WTC11 (cell line): ENCODE measurements around the gene ACTN1. TPM values are rescaled to one million over a fixed set of nuclear protein-coding genes. Genes with fewer than 3 reads are reported as not detected.
"Not testable (repeated sequence)": the region's sequence is repeated elsewhere in the genome, so short reads cannot be mapped to it uniquely, and the experiment has no call there.

Source experiments
- ATAC-seq: fragments of 200-7000 bp; cut with Tn5 transposase; 2 replicates; pipeline ENCODE4 v1.10.0; 2021; ENCODE audit warnings: mild to moderate bottlenecking, moderate library complexity
- CTCF ChIA-PET: fragments of 300-600 bp; sonication (Branson Sonifier 250); formaldehyde crosslinking; loops from one replicate; lab custom pipeline; 2021; ENCODE audit warnings: antibody characterized with exemption; lab: Charles Lee
- POLR2A ChIA-PET: fragments of 350-600 bp; sonication (Branson Sonifier 250); formaldehyde crosslinking; loops from one replicate; lab custom pipeline; 2021; ENCODE audit warnings: antibody characterized with exemption; lab: Charles Lee
- DNase-seq: peaks from one replicate; pipeline ENCODE4 v3.0.0; 2021; ENCODE audit warnings: low spot score
- H3K27ac Mint-ChIP-seq: 2 replicates; pipeline ENCODE4 v1.8.0; 2021; ENCODE audit warnings: mixed read lengths
- H3K27me3 Mint-ChIP-seq: 2 replicates; pipeline ENCODE4 v1.8.0; 2021; ENCODE audit warnings: low read depth, mild to moderate bottlenecking, moderate library complexity, mixed read lengths
- H3K36me3 Mint-ChIP-seq: 2 replicates; pipeline ENCODE4 v1.8.0; 2021; ENCODE audit warnings: mixed read lengths
- H3K4me1 Mint-ChIP-seq: 2 replicates; pipeline ENCODE4 v1.8.0; 2022; ENCODE audit warnings: mixed read lengths
- H3K4me3 Mint-ChIP-seq: 2 replicates; pipeline ENCODE4 v1.8.0; 2021; ENCODE audit warnings: mild to moderate bottlenecking, moderate library complexity, mixed read lengths
- H3K9me3 Mint-ChIP-seq: 2 replicates; pipeline ENCODE4 v1.8.0; 2021; ENCODE audit warnings: mixed read lengths
- CREM ChIP-seq: sonication (generic); formaldehyde crosslinking; IDR thresholded peaks from 2 replicates; pipeline ENCODE4 v1.8.1; 2022; ENCODE audit warnings: mild to moderate bottlenecking, missing genetic modification reagents, moderate library complexity
- ELF4 ChIP-seq: sonication (generic); formaldehyde crosslinking; IDR thresholded peaks from 2 replicates; pipeline ENCODE4 v1.8.1; 2022; ENCODE audit warnings: low read depth, mild to moderate bottlenecking, moderate library complexity, missing genetic modification reagents
- FOXP1 ChIP-seq: sonication (generic); formaldehyde crosslinking; IDR thresholded peaks from 2 replicates; pipeline ENCODE4 v1.8.0; 2022; ENCODE audit warnings: missing genetic modification reagents, mild to moderate bottlenecking, moderate library complexity, borderline replicate concordance
- MXD4 ChIP-seq: fragments of 250-450 bp; sonication (Bioruptor Pico); IDR thresholded peaks from 2 replicates; pipeline ENCODE4 v1.8.0; 2021; ENCODE audit warnings: mild to moderate bottlenecking, moderate library complexity, borderline replicate concordance
- NR2C2 ChIP-seq: sonication (generic); formaldehyde crosslinking; IDR thresholded peaks from 2 replicates; pipeline ENCODE4 v1.8.0; 2022; ENCODE audit warnings: mild to moderate bottlenecking, missing genetic modification reagents
- SMAD4 ChIP-seq: sonication (generic); formaldehyde crosslinking; IDR thresholded peaks from 2 replicates; pipeline ENCODE4 v1.8.0; 2022; ENCODE audit warnings: mild to moderate bottlenecking, missing genetic modification reagents
- ZNF396 ChIP-seq: fragments of 250-450 bp; sonication (Bioruptor Pico); IDR thresholded peaks from 2 replicates; pipeline ENCODE4 v1.8.0; 2021; ENCODE audit warnings: mild to moderate bottlenecking, moderate library complexity, borderline replicate concordance
- total RNA-seq: library from RNA; stranded (reverse); gene quantifications from 3 replicates; pipeline ENCODE4 v1.2.3, GENCODE V29; 2021
- TF ChIP-seq, protein P1 (sequence below): sonication (generic); formaldehyde crosslinking; IDR thresholded peaks from 2 replicates; pipeline ENCODE4 v1.8.1; 2022; ENCODE audit warnings: missing genetic modification reagents, borderline replicate concordance
- TF ChIP-seq, protein P2 (sequence below): sonication (generic); formaldehyde crosslinking; IDR thresholded peaks from 2 replicates; pipeline ENCODE4 v1.8.1; 2023; ENCODE audit warnings: mild to moderate bottlenecking, missing genetic modification reagents
- TF ChIP-seq, protein P3 (sequence below): sonication (generic); formaldehyde crosslinking; IDR thresholded peaks from 2 replicates; pipeline ENCODE4 v1.8.1; 2022; ENCODE audit warnings: low read depth, mild to moderate bottlenecking, moderate library complexity, missing genetic modification reagents, borderline replicate concordance
- TF ChIP-seq, protein P4 (sequence below): sonication (generic); formaldehyde crosslinking; conservative IDR thresholded peaks from 2 replicates; pipeline ENCODE4 v1.8.1; 2022; ENCODE audit warnings: mild to moderate bottlenecking, missing genetic modification reagents
- TF ChIP-seq, protein P5 (sequence below): sonication (generic); formaldehyde crosslinking; IDR thresholded peaks from 2 replicates; pipeline ENCODE4 v1.8.0; 2022; ENCODE audit warnings: mild to moderate bottlenecking, missing genetic modification reagents

Gene ACTN1
- total RNA-seq, 1 experiment from 2014 or later: 196 TPM

DNA sequence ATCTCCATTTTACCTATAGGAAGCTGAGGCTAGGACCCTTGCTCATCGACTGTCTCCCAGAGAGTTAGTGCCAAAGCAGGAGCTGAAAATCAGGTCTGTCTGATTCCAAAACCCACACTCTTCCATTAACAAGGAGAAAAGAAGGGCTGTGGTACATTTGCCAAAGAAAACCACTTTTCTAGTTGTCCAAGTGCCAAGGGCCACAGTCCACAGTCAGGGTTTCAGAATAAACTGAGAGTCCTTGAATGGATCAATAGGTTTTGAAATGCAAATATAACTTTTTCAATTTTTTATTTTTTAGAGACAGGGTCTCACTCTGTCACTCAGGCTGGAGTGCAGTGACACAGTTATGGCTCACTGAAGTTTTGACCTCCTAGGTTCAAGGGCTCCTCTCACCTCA, 130.8 kb downstream of the ACTN1 start (continued):
- TF ChIP-seq SMAD4 (CRISPR knock-in tag) (no peak), ELF4 (no peak), MXD4 (CRISPR knock-in tag) (no peak), NR2C2 (no peak), CREM (CRISPR knock-in tag) (no peak)
- TF ChIP-seq, protein P1, sequence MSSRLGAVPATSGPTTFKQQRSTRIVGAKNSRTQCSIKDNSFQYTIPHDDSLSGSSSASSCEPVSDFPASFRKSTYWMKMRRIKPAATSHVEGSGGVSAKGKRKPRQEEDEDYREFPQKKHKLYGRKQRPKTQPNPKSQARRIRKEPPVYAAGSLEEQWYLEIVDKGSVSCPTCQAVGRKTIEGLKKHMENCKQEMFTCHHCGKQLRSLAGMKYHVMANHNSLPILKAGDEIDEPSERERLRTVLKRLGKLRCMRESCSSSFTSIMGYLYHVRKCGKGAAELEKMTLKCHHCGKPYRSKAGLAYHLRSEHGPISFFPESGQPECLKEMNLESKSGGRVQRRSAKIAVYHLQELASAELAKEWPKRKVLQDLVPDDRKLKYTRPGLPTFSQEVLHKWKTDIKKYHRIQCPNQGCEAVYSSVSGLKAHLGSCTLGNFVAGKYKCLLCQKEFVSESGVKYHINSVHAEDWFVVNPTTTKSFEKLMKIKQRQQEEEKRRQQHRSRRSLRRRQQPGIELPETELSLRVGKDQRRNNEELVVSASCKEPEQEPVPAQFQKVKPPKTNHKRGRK (CRISPR knock-in tag): no peak
- TF ChIP-seq, protein P2, sequence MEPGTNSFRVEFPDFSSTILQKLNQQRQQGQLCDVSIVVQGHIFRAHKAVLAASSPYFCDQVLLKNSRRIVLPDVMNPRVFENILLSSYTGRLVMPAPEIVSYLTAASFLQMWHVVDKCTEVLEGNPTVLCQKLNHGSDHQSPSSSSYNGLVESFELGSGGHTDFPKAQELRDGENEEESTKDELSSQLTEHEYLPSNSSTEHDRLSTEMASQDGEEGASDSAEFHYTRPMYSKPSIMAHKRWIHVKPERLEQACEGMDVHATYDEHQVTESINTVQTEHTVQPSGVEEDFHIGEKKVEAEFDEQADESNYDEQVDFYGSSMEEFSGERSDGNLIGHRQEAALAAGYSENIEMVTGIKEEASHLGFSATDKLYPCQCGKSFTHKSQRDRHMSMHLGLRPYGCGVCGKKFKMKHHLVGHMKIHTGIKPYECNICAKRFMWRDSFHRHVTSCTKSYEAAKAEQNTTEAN (CRISPR knock-in tag): no peak
- TF ChIP-seq, protein P3, sequence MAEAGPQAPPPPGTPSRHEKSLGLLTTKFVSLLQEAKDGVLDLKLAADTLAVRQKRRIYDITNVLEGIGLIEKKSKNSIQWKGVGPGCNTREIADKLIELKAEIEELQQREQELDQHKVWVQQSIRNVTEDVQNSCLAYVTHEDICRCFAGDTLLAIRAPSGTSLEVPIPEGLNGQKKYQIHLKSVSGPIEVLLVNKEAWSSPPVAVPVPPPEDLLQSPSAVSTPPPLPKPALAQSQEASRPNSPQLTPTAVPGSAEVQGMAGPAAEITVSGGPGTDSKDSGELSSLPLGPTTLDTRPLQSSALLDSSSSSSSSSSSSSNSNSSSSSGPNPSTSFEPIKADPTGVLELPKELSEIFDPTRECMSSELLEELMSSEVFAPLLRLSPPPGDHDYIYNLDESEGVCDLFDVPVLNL (CRISPR knock-in tag): no peak
- TF ChIP-seq, protein P4, sequence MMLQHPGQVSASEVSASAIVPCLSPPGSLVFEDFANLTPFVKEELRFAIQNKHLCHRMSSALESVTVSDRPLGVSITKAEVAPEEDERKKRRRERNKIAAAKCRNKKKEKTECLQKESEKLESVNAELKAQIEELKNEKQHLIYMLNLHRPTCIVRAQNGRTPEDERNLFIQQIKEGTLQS (CRISPR knock-in tag): no peak
- TF ChIP-seq, all 79 proteins: peak for 0

DNA sequence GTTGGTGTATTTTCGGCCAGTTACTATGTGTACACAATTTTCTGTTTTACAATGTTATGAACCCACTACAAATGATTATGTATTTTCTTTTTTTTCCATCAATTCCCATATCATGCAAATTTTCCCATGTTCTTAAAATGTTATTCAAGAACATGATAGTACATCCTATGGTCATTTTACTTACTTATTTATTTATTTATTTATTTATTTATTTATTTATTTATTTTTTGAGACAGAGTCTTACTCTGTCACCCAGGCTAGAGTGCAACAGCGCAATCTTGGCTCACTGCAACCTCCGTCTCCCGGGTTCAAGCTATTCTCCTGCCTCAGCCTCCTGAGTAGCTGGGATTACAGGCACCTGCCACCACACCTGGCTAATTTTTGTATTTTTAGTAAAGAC, 131.5 kb downstream of the ACTN1 start:
- H3K27ac Mint-ChIP-seq, ATAC-seq, H3K4me3 Mint-ChIP-seq, CTCF ChIA-PET, H3K27me3 Mint-ChIP-seq, DNase-seq, POLR2A ChIA-PET, H3K9me3 Mint-ChIP-seq, H3K4me1 Mint-ChIP-seq, H3K36me3 Mint-ChIP-seq: not testable (repeated sequence)

DNA sequence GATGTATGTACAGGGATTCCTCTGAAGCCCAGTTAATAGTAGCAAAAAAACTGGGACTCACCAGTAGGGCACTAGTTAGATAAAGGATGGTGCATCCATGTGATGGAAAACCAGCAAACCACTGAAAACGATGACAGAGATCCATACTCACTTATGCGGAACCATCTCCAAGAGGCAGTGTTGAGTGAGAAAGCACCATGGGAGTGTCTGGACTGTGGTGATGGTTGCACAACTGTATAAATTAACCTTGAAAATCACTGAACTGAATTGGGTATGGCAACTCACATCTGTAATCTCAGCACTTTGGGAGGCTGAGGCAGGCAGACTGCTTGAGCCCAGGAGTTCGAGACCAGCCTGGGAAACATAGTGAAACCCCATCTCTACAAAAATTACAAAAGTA, 132.6 kb downstream of the ACTN1 start:
- POLR2A ChIA-PET: no interaction called here
- Mint-ChIP-seq H3K4me1 (peaks cover 8% of the 10 kb centered on the region), H3K27me3 (no peaks in the 10 kb centered on the region; the same call in 1 of the 2 replicates), H3K4me3 (no peak overlapping the region), H3K27ac (no peak overlapping the region), H3K36me3 (no peaks in the 10 kb centered on the region), H3K9me3 (0 out of 2 replicates have a peak, but pooled peaks cover 5% of the 10 kb centered on the region)
- DNase-seq (no peak), ATAC-seq (no peak)
- TF ChIP-seq FOXP1 (CRISPR knock-in tag): no peak
- CTCF ChIA-PET: no interaction called here

DNA sequence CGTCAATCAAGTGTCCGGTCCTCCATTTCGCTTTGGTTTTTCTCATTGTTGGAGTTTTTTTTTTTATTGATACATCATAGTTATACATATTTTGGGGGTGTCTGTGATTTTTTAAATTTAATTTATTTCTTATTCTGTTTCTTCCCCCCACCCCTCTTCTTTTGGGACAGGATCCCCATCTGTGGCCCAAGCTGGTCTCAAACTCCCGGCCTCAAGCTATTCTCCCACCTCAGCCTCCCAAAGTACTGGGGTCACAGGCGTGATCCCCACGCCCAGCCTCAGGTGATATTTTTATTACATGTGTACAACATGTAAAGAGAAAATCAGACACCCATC, 134.9 kb downstream of the ACTN1 start:
- no peak for ATAC-seq
- H3K27ac Mint-ChIP-seq: no peak overlapping the region
- H3K4me3 Mint-ChIP-seq: peak overlapping the region; percentile 82
- no peak for DNase-seq
- peaks cover 8% of the 10 kb centered on the region for H3K4me1 Mint-ChIP-seq
- 0 out of 2 replicates have a peak, but pooled peaks cover 3% of the 10 kb centered on the region for H3K36me3 Mint-ChIP-seq
- TF ChIP-seq SMAD4 (CRISPR knock-in tag) (no peak), ZNF396 (CRISPR knock-in tag) (no peak)
- TF ChIP-seq, protein P5, sequence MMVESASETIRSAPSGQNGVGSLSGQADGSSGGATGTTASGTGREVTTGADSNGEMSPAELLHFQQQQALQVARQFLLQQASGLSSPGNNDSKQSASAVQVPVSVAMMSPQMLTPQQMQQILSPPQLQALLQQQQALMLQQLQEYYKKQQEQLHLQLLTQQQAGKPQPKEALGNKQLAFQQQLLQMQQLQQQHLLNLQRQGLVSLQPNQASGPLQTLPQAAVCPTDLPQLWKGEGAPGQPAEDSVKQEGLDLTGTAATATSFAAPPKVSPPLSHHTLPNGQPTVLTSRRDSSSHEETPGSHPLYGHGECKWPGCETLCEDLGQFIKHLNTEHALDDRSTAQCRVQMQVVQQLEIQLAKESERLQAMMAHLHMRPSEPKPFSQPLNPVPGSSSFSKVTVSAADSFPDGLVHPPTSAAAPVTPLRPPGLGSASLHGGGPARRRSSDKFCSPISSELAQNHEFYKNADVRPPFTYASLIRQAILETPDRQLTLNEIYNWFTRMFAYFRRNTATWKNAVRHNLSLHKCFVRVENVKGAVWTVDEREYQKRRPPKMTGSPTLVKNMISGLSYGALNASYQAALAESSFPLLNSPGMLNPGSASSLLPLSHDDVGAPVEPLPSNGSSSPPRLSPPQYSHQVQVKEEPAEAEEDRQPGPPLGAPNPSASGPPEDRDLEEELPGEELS (CRISPR knock-in tag): no peak
- peaks cover 11% of the 10 kb centered on the region for H3K9me3 Mint-ChIP-seq
- no peaks in the 10 kb centered on the region; the same call in 1 of the 2 replicates for H3K27me3 Mint-ChIP-seq
- POLR2A ChIA-PET: interaction anchor here (0.7 kb wide), 3 partner anchors 51 to 334 kb away, joined by 3 read pairs; partner anchors contain the start of gene ZFP36L1
- CTCF ChIA-PET: interaction anchor here (0.6 to 3.6 kb wide), 57 partner anchors 9 to 1027 kb away, joined by 3 to 46 read pairs (median 4); no protein-coding TSS in a partner anchor
